Dendritic cell treated with granulocyte-macrophage colony-stimulating factor and Interleukin-4, amounts not matched to agents 40 ng/mL and 50 ng/mL, for 4 days (primary cell): ENCODE measurements around the gene TTL.

Source experiments
- H3K27ac Mint-ChIP-seq: one replicate; pipeline ENCODE4 v1.8.0; 2022; ENCODE audit warnings: mild to moderate bottlenecking, mixed read lengths
- H3K27me3 Mint-ChIP-seq: one replicate; pipeline ENCODE4 v1.8.0; 2022; ENCODE audit warnings: mild to moderate bottlenecking, mixed read lengths
- H3K36me3 Mint-ChIP-seq: one replicate; pipeline ENCODE4 v1.8.0; 2022; ENCODE audit warnings: low read depth, mixed read lengths
- H3K4me1 Mint-ChIP-seq: one replicate; pipeline ENCODE4 v1.8.0; 2022; ENCODE audit warnings: low read depth, mixed read lengths
- H3K4me3 Mint-ChIP-seq: one replicate; pipeline ENCODE4 v1.8.0; 2022; ENCODE audit warnings: mild to moderate bottlenecking, moderate library complexity, mixed read lengths
- H3K9me3 Mint-ChIP-seq: one replicate; pipeline ENCODE4 v1.8.0; 2022; ENCODE audit warnings: mixed read lengths
- intact Hi-C: fragments of 100-400 bp; cut with micrococcal nuclease; formaldehyde crosslinking; loops from one replicate; pipeline ENCODE4 v1.15.0; 2022

Gene TTL

GRCh38 chr2:112451317-112451716, 30.6 kb upstream of the TTL start:
- Mint-ChIP-seq H3K27ac (no peak overlapping the region), H3K4me1 (no peaks in the 10 kb centered on the region), H3K36me3 (no peaks in the 10 kb centered on the region), H3K9me3 (peaks cover 12% of the 10 kb centered on the region), H3K4me3 (no peak overlapping the region), H3K27me3 (peaks cover 1% of the 10 kb centered on the region)
- intact Hi-C loops: no loop called here

- peaks cover 25% of the 10 kb centered on the region for H3K9me3 Mint-ChIP-seq
- H3K27me3 Mint-ChIP-seq: peaks cover 3% of the 10 kb centered on the region
- H3K4me3 Mint-ChIP-seq: no peak overlapping the region
Observed at GRCh38 chr2:112454586-112454985, 27.4 kb upstream of the TTL start.

GRCh38 chr2:112459372-112459771, 22.6 kb upstream of the TTL start:
- H3K4me3 Mint-ChIP-seq: no peak overlapping the region

More at GRCh38 chr2:112454586-112454985, 27.4 kb upstream of the TTL start:
- Mint-ChIP-seq H3K36me3 (no peaks in the 10 kb centered on the region), H3K27ac (no peak overlapping the region), H3K4me1 (no peaks in the 10 kb centered on the region)
- intact Hi-C loops: no loop called here

GRCh38 chr2:112462178-112462577, 19.8 kb upstream of the TTL start:
- H3K27ac Mint-ChIP-seq: no peak overlapping the region
- no peaks in the 10 kb centered on the region for H3K4me1 Mint-ChIP-seq
- H3K9me3 Mint-ChIP-seq: peaks cover 11% of the 10 kb centered on the region
- H3K27me3 Mint-ChIP-seq: peaks cover 8% of the 10 kb centered on the region
- intact Hi-C loops: no loop called here
- no peak overlapping the region for H3K4me3 Mint-ChIP-seq
- no peaks in the 10 kb centered on the region for H3K36me3 Mint-ChIP-seq

More at GRCh38 chr2:112459372-112459771, 22.6 kb upstream of the TTL start:
- Mint-ChIP-seq H3K36me3 (no peaks in the 10 kb centered on the region), H3K4me1 (no peaks in the 10 kb centered on the region), H3K27ac (no peak overlapping the region), H3K27me3 (peaks cover 1% of the 10 kb centered on the region), H3K9me3 (peaks cover 12% of the 10 kb centered on the region)
- intact Hi-C loops: no loop called here

- no peaks in the 10 kb centered on the region for H3K9me3 Mint-ChIP-seq
- no peaks in the 10 kb centered on the region for H3K4me1 Mint-ChIP-seq
- no peak overlapping the region for H3K27ac Mint-ChIP-seq
- no peaks in the 10 kb centered on the region for H3K36me3 Mint-ChIP-seq
- H3K4me3 Mint-ChIP-seq: no peak overlapping the region
- intact Hi-C loops: no loop called here
- H3K27me3 Mint-ChIP-seq: peaks cover 14% of the 10 kb centered on the region
Observed at GRCh38 chr2:112463256-112463655, 18.7 kb upstream of the TTL start.

- intact Hi-C loops: no loop called here
- no peak overlapping the region for H3K4me3 Mint-ChIP-seq
- peaks cover 15% of the 10 kb centered on the region for H3K27me3 Mint-ChIP-seq
Observed at GRCh38 chr2:112465382-112465781, 16.6 kb upstream of the TTL start.

GRCh38 chr2:112472547-112473263, 9.3 kb upstream of the TTL start:
- Mint-ChIP-seq H3K27ac (no peak overlapping the region), H3K4me3 (no peak overlapping the region), H3K4me1 (no peaks in the 10 kb centered on the region), H3K36me3 (no peaks in the 10 kb centered on the region), H3K9me3 (no peaks in the 10 kb centered on the region), H3K27me3 (peaks cover 5% of the 10 kb centered on the region)
- intact Hi-C loops: no loop called here

More at GRCh38 chr2:112465382-112465781, 16.6 kb upstream of the TTL start:
- H3K27ac Mint-ChIP-seq: no peak overlapping the region
- no peaks in the 10 kb centered on the region for H3K36me3 Mint-ChIP-seq
- no peaks in the 10 kb centered on the region for H3K4me1 Mint-ChIP-seq
- H3K9me3 Mint-ChIP-seq: no peaks in the 10 kb centered on the region

GRCh38 chr2:112474844-112475486, 7.0 kb upstream of the TTL start:
- Mint-ChIP-seq H3K36me3 (no peaks in the 10 kb centered on the region), H3K9me3 (no peaks in the 10 kb centered on the region), H3K4me3 (no peak overlapping the region), H3K4me1 (no peaks in the 10 kb centered on the region), H3K27ac (no peak overlapping the region), H3K27me3 (peaks cover 2% of the 10 kb centered on the region)
- intact Hi-C loops: no loop called here

GRCh38 chr2:112476434-112476833, 5.5 kb upstream of the TTL start:
- intact Hi-C loops: no loop called here
- no peaks in the 10 kb centered on the region for H3K9me3 Mint-ChIP-seq
- H3K4me1 Mint-ChIP-seq: peaks cover 12% of the 10 kb centered on the region
- no peak overlapping the region for H3K27ac Mint-ChIP-seq
- peaks cover 6% of the 10 kb centered on the region for H3K27me3 Mint-ChIP-seq
- H3K4me3 Mint-ChIP-seq: no peak overlapping the region
- peaks cover 6% of the 10 kb centered on the region for H3K36me3 Mint-ChIP-seq

- Mint-ChIP-seq H3K27me3 (peaks cover 6% of the 10 kb centered on the region), H3K36me3 (peaks cover 30% of the 10 kb centered on the region), H3K9me3 (no peaks in the 10 kb centered on the region), H3K4me3 (peak overlapping the region; percentile 92), H3K4me1 (peaks cover 36% of the 10 kb centered on the region), H3K27ac (peak overlapping the region; percentile 92)
- intact Hi-C loops: loop anchor here (1.0 kb wide), 1 partner anchor 104 kb away; the partner anchor contains the start of gene CHCHD5
Observed at GRCh38 chr2:112480530-112481049, 1.4 kb upstream of the TTL start.

- intact Hi-C loops: loop anchor here (1.0 kb wide), 1 partner anchor 103 kb away; the partner anchor contains the start of gene CHCHD5
- Mint-ChIP-seq H3K4me1 (peaks cover 39% of the 10 kb centered on the region), H3K27ac (peak overlapping the region; percentile 92), H3K27me3 (peaks cover 6% of the 10 kb centered on the region), H3K4me3 (peak overlapping the region; percentile 92), H3K36me3 (peaks cover 35% of the 10 kb centered on the region), H3K9me3 (no peaks in the 10 kb centered on the region)
Observed at GRCh38 chr2:112481050-112481527, 867 bp upstream of the TTL start.

GRCh38 chr2:112482309-112483041, 519 bp downstream of the TTL start:
- Mint-ChIP-seq H3K4me1 (peaks cover 53% of the 10 kb centered on the region), H3K36me3 (peaks cover 48% of the 10 kb centered on the region), H3K9me3 (no peaks in the 10 kb centered on the region), H3K27me3 (peaks cover 6% of the 10 kb centered on the region), H3K27ac (peak overlapping the region; percentile 92), H3K4me3 (peak overlapping the region; percentile 96)
- intact Hi-C loops: loop anchor here (2.0 kb wide), 1 partner anchor 60 kb away; the partner anchor contains the start of gene POLR1B

- Mint-ChIP-seq H3K9me3 (no peaks in the 10 kb centered on the region), H3K4me1 (peaks cover 59% of the 10 kb centered on the region), H3K27me3 (peaks cover 6% of the 10 kb centered on the region), H3K27ac (peak overlapping the region; percentile 92), H3K4me3 (peak overlapping the region; percentile 96), H3K36me3 (peaks cover 54% of the 10 kb centered on the region)
- intact Hi-C loops: loop anchor here (2.0 kb wide), 1 partner anchor 60 kb away; the partner anchor contains the start of gene POLR1B
Observed at GRCh38 chr2:112483042-112483473, 1.1 kb downstream of the TTL start.
